ENCODE measurements around the gene TNNI3K. TPM values are rescaled to one million over a fixed set of nuclear protein-coding genes. Genes with fewer than 3 reads are reported as not detected.

The TNNI3K gene
- total RNA-seq, 6 donors from 2014 or later: 0.72 to 2.8 (median 2.1) TPM; not detected in 1

- Histone ChIP-seq H3K27ac (no peak overlapping the region), H3K36me3 (no peaks in the 10 kb centered on the region), H3K27me3 (no peaks in the 10 kb centered on the region), H3K4me1 (no peaks in the 10 kb centered on the region), H3K9me3 (no peaks in the 10 kb centered on the region), H3K4me3 (no peak overlapping the region)
- no peak for DNase-seq
- ATAC-seq (ENCODE audit: low FRiP score in 2 of 2): no peak
- TF ChIP-seq EP300 (IDR thresholded peaks at IDR 0.05): no peak
- no peak for TF ChIP-seq POLR2A (IDR thresholded peaks at IDR 0.05)
- no peak for TF ChIP-seq POLR2AphosphoS5 (IDR thresholded peaks at IDR 0.05)
- TF ChIP-seq CTCF (IDR thresholded peaks at IDR 0.05): no peak
- WGBS, 2 donors: 89 to 92% methylated on average over 2 of the region's 2 CpGs
These were observed 188.3 kb downstream of the TNNI3K start for GRCh38 chr1:74423471-74423870.

GRCh38 chr1:74425676-74426075 lies 190.5 kb downstream of the TNNI3K start:
- no peak for ATAC-seq (ENCODE audit: low FRiP score in 2 of 2)
- WGBS, 2 donors: 69 to 76% methylated on average over 6 of the region's 6 CpGs
- no peak overlapping the region for H3K4me3 ChIP-seq
- DNase-seq: no peak
- H3K27ac ChIP-seq: no peak overlapping the region
- TF ChIP-seq POLR2A (IDR thresholded peaks at IDR 0.05) (no peak), EP300 (IDR thresholded peaks at IDR 0.05) (no peak), POLR2AphosphoS5 (IDR thresholded peaks at IDR 0.05) (no peak), CTCF (IDR thresholded peaks at IDR 0.05) (no peak)
- H3K4me1 ChIP-seq: no peaks in the 10 kb centered on the region
- no peaks in the 10 kb centered on the region for H3K9me3 ChIP-seq
- no peaks in the 10 kb centered on the region for H3K36me3 ChIP-seq
- H3K27me3 ChIP-seq: no peaks in the 10 kb centered on the region

- Histone ChIP-seq H3K4me3 (no peak overlapping the region), H3K4me1 (no peaks in the 10 kb centered on the region), H3K27ac (no peak overlapping the region), H3K9me3 (no peaks in the 10 kb centered on the region), H3K27me3 (no peaks in the 10 kb centered on the region), H3K36me3 (no peaks in the 10 kb centered on the region)
- TF ChIP-seq POLR2AphosphoS5 (IDR thresholded peaks at IDR 0.05): no peak
- no peak for TF ChIP-seq CTCF (IDR thresholded peaks at IDR 0.05)
- no peak for TF ChIP-seq EP300 (IDR thresholded peaks at IDR 0.05)
- no peak for TF ChIP-seq POLR2A (IDR thresholded peaks at IDR 0.05)
- ATAC-seq (ENCODE audit: low FRiP score in 2 of 2): no peak
- 46 to 51% methylated on average over 7 of the region's 7 CpGs for WGBS, 2 donors
- no peak for DNase-seq
These were observed 191.2 kb downstream of the TNNI3K start for GRCh38 chr1:74426208-74426937.

GRCh38 chr1:74427681-74428080 lies 192.5 kb downstream of the TNNI3K start:
- no peak overlapping the region for H3K27ac ChIP-seq
- 67 to 69% methylated on average over 1 of the region's 1 CpG for WGBS, 2 donors

More at GRCh38 chr1:74427681-74428080, 192.5 kb downstream of the TNNI3K start:
- H3K36me3 ChIP-seq: no peaks in the 10 kb centered on the region
- no peak for TF ChIP-seq CTCF (IDR thresholded peaks at IDR 0.05)
- no peak for TF ChIP-seq EP300 (IDR thresholded peaks at IDR 0.05)
- TF ChIP-seq POLR2AphosphoS5 (IDR thresholded peaks at IDR 0.05): no peak
- ATAC-seq (ENCODE audit: low FRiP score in 2 of 2) (no peak), DNase-seq (no peak)
- H3K4me3 ChIP-seq: no peak overlapping the region
- no peaks in the 10 kb centered on the region for H3K27me3 ChIP-seq
- no peaks in the 10 kb centered on the region for H3K4me1 ChIP-seq
- H3K9me3 ChIP-seq: no peaks in the 10 kb centered on the region
